Measurements from ENCODE around the gene RPIA.

The RPIA gene

GRCh38 chr2:88733155-88733902 is 41.9 kb downstream of the RPIA start:
- H3K27me3 Mint-ChIP-seq: no peaks in the 10 kb centered on the region
- DNase-seq: no peak
- H3K4me3 Mint-ChIP-seq: no peak overlapping the region
- peaks cover 18% of the 10 kb centered on the region for H3K36me3 Mint-ChIP-seq
- CTCF ChIA-PET: no interaction called here
- H3K4me1 Mint-ChIP-seq: peaks cover 4% of the 10 kb centered on the region
- H3K9me3 Mint-ChIP-seq: no peaks in the 10 kb centered on the region
- peak overlapping the region; percentile 33 for H3K27ac Mint-ChIP-seq

DNA sequence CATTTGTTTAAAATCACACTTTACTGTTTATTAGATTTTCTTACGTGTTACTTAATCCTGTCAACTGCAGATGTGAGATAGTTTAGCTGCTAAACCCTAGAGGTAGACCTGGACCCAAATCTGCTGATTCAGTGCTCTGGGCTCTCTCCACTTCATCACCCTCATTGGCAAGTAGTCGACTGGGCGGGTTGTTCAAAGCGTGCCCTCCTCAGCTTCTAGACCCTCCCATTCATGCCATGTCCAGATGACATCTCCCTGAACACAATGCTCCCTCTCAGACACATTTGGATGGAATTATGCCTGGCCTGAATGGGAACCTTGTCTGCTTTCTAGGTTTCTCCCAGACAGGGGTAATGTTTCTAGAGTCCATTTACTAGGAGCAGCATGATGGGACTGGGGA is 43.7 kb downstream of the RPIA start:
- no peaks in the 10 kb centered on the region for H3K9me3 Mint-ChIP-seq
- no peaks in the 10 kb centered on the region for H3K27me3 Mint-ChIP-seq
- no peak overlapping the region for H3K27ac Mint-ChIP-seq
- no peak overlapping the region for H3K4me3 Mint-ChIP-seq
- no peak for DNase-seq
- H3K36me3 Mint-ChIP-seq: peaks cover 15% of the 10 kb centered on the region
- CTCF ChIA-PET: interaction anchor here (0.7 kb wide), 2 partner anchors 10 to 62 kb away, joined by 3 to 4 read pairs; no protein-coding TSS in a partner anchor
- H3K4me1 Mint-ChIP-seq: peaks cover under 1% of the 10 kb centered on the region

DNA sequence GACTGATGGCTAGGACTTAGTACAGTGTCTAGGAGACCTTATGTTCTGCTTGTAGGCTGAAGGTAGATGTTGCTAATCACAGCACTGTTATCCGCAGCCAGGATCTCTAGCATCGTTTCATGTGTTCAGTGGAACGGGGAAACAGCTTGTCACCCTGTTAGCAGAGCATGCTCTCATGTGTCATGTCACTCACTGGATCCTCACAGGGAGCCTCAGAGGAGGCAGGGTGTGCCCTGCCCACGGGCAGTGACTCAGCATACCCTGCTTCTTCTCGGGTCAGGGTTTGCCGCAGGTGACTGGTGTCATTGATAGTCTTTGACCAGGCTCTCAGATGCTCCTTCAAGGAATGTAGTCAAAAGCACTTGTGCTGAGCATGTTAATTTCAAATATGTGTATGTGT is 44.4 kb downstream of the RPIA start:
- CTCF ChIA-PET: interaction anchor here (0.7 kb wide), 1 partner anchor 11 kb away, joined by 4 read pairs; no protein-coding TSS in a partner anchor

GRCh38 chr2:88736437-88736836 is 45.0 kb downstream of the RPIA start:
- Mint-ChIP-seq H3K4me3 (no peak overlapping the region), H3K27ac (no peak overlapping the region), H3K27me3 (no peaks in the 10 kb centered on the region), H3K4me1 (peaks cover 5% of the 10 kb centered on the region), H3K36me3 (peaks cover 24% of the 10 kb centered on the region), H3K9me3 (no peaks in the 10 kb centered on the region)
- CTCF ChIA-PET: interaction anchor here (1.4 kb wide), 1 partner anchor 144 kb away, joined by 3 read pairs; no protein-coding TSS in a partner anchor
- no peak for DNase-seq

More for the DNA sequence above, 44.4 kb downstream of the RPIA start:
- DNase-seq: no peak
- no peaks in the 10 kb centered on the region for H3K9me3 Mint-ChIP-seq
- H3K27ac Mint-ChIP-seq: no peak overlapping the region
- H3K4me1 Mint-ChIP-seq: peaks cover 5% of the 10 kb centered on the region
- peaks cover 19% of the 10 kb centered on the region for H3K36me3 Mint-ChIP-seq
- H3K27me3 Mint-ChIP-seq: no peaks in the 10 kb centered on the region
- H3K4me3 Mint-ChIP-seq: no peak overlapping the region

GRCh38 chr2:88737385-88737784 is 45.9 kb downstream of the RPIA start:
- CTCF ChIA-PET: interaction anchor here (1.4 kb wide), 1 partner anchor 143 kb away, joined by 3 read pairs; no protein-coding TSS in a partner anchor
- Mint-ChIP-seq H3K36me3 (peaks cover 34% of the 10 kb centered on the region), H3K27me3 (no peaks in the 10 kb centered on the region), H3K27ac (no peak overlapping the region), H3K4me1 (peaks cover 5% of the 10 kb centered on the region), H3K4me3 (no peak overlapping the region), H3K9me3 (peaks cover 1% of the 10 kb centered on the region)
- no peak for DNase-seq

DNA sequence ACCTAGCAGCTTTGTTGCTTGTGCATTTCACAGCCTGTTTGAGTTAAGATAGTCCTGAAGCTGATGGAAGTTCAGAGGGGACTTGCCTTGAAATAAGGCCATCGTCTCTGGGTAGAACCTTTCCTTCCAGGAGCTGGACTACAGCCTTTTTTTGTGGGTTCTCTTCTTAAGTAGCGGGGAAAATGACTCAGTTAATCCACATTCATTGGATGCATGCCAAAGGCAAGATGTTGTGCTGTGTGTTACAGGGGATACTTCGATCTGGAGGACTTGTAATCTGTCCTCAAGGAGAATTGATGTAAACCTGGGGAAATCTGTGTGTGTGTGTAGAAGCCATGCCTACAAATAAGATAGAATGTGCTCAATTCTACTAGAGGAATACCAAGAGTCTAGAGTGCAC is 46.8 kb downstream of the RPIA start:
- no peak overlapping the region for H3K4me3 Mint-ChIP-seq
- H3K36me3 Mint-ChIP-seq: peaks cover 39% of the 10 kb centered on the region
- no peak overlapping the region for H3K27ac Mint-ChIP-seq
- no peak for DNase-seq
- H3K9me3 Mint-ChIP-seq: peaks cover 7% of the 10 kb centered on the region
- H3K27me3 Mint-ChIP-seq: no peaks in the 10 kb centered on the region
- H3K4me1 Mint-ChIP-seq: peaks cover 6% of the 10 kb centered on the region
- CTCF ChIA-PET: no interaction called here

- Mint-ChIP-seq H3K36me3 (peaks cover 54% of the 10 kb centered on the region), H3K27me3 (no peaks in the 10 kb centered on the region), H3K4me3 (no peak overlapping the region), H3K4me1 (peaks cover 21% of the 10 kb centered on the region), H3K27ac (no peak overlapping the region), H3K9me3 (peaks cover 23% of the 10 kb centered on the region)
- CTCF ChIA-PET: interaction anchor here (0.9 to 1.7 kb wide), 8 partner anchors 12 to 201 kb away, joined by 3 to 9 read pairs (median 3); no protein-coding TSS in a partner anchor
- DNase-seq: peak; percentile 81
These were observed 48.6 kb downstream of the RPIA start for GRCh38 chr2:88739985-88740600.

DNA sequence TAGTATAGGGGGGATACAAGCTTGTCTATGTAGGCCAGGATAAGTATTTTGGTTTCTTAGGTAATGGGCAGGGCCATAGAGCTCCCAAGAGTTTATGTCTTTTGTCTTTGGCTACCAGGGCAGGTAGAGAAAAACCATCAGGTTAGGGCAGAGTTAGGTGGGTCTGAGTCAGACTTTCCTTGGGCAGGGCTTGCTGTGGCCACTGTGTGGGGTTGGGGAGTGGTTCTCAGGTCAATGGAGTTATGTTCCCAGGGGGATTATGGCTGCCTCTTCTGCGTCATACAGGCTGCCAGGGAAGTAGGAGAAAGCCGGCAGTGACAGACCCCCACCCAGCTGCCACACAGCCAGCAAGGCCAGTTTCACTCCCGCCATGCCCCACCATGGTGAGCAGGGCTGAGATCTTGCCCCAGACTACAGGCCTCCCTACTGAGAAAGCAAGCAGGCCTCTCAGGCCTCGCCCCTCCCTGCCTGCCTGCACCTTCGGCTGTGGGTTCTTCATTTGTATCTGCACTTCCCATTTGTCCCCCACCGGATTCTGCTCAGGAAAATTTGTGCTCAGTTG is 55.5 kb downstream of the RPIA start:
- Mint-ChIP-seq H3K4me3 (no peak overlapping the region), H3K4me1 (peaks cover 50% of the 10 kb centered on the region), H3K27me3 (no peaks in the 10 kb centered on the region), H3K27ac (peak overlapping the region; percentile 12), H3K36me3 (peaks cover 81% of the 10 kb centered on the region), H3K9me3 (peaks cover 42% of the 10 kb centered on the region)
- DNase-seq: no peak
- CTCF ChIA-PET: no interaction called here

DNA sequence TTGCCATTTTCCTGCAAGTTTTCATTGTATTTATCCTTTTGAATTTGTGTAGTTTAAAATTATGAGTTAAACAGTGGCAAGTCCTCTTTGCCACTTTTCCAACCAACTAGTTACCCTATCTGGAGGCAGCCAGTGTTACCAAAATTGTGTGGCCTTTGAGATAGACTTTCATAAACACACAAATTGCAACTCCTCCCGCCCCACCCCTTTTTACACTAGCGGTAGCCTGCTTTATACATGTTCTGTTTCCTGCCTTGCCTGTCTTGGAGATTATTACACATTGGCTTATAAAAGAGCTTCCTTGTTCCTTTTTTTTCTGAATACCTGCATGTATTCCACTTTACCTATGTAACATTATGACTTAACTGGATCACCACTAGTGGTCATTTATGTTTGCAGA is 56.5 kb downstream of the RPIA start:
- Mint-ChIP-seq H3K4me1 (peaks cover 60% of the 10 kb centered on the region), H3K36me3 (peaks cover 80% of the 10 kb centered on the region), H3K4me3 (no peak overlapping the region), H3K9me3 (peaks cover 37% of the 10 kb centered on the region), H3K27me3 (no peaks in the 10 kb centered on the region), H3K27ac (peak overlapping the region; percentile 35)
- CTCF ChIA-PET: interaction anchor here (1.5 kb wide), 1 partner anchor 84 kb away, joined by 4 read pairs; no protein-coding TSS in a partner anchor
- no peak for DNase-seq

DNA sequence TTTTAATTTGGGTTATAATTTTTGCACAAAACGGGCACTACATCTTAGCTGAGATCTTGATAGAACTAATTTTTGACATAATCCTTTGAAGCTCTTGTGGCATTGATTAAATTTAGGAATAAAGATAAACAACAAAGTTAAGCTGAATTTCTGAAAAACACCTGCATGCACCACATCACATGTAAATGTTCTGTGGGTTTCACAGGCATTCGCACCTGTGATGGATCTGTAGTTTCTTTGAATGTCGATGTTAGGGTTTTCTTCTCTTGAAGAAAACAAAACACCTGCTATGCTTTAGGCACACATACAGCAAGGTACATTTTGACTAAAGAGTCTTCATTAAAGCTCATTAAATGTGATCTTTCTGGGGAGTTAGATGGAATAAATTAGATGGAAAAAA is 60.3 kb downstream of the RPIA start:
- DNase-seq: peak; percentile 35
- no peaks in the 10 kb centered on the region for H3K27me3 Mint-ChIP-seq
- CTCF ChIA-PET: interaction anchor here (1.3 to 1.6 kb wide), 2 partner anchors 12 to 60 kb away, joined by 4 to 9 read pairs; no protein-coding TSS in a partner anchor
- peaks cover 69% of the 10 kb centered on the region for H3K36me3 Mint-ChIP-seq
- H3K4me1 Mint-ChIP-seq: peaks cover 66% of the 10 kb centered on the region
- peak overlapping the region; percentile 79 for H3K27ac Mint-ChIP-seq
- H3K4me3 Mint-ChIP-seq: no peak overlapping the region
- peaks cover 6% of the 10 kb centered on the region for H3K9me3 Mint-ChIP-seq

GRCh38 chr2:88753833-88754584 is 62.5 kb downstream of the RPIA start:
- Mint-ChIP-seq H3K9me3 (peaks cover 20% of the 10 kb centered on the region), H3K4me1 (peaks cover 50% of the 10 kb centered on the region), H3K27ac (peak overlapping the region; percentile 91), H3K27me3 (no peaks in the 10 kb centered on the region), H3K36me3 (peaks cover 66% of the 10 kb centered on the region), H3K4me3 (no peak overlapping the region)
- DNase-seq: peak; percentile 60
- CTCF ChIA-PET: interaction anchor here (1.0 to 1.3 kb wide), 3 partner anchors 62 to 126 kb away, joined by 3 to 4 read pairs (median 3); no protein-coding TSS in a partner anchor

DNA sequence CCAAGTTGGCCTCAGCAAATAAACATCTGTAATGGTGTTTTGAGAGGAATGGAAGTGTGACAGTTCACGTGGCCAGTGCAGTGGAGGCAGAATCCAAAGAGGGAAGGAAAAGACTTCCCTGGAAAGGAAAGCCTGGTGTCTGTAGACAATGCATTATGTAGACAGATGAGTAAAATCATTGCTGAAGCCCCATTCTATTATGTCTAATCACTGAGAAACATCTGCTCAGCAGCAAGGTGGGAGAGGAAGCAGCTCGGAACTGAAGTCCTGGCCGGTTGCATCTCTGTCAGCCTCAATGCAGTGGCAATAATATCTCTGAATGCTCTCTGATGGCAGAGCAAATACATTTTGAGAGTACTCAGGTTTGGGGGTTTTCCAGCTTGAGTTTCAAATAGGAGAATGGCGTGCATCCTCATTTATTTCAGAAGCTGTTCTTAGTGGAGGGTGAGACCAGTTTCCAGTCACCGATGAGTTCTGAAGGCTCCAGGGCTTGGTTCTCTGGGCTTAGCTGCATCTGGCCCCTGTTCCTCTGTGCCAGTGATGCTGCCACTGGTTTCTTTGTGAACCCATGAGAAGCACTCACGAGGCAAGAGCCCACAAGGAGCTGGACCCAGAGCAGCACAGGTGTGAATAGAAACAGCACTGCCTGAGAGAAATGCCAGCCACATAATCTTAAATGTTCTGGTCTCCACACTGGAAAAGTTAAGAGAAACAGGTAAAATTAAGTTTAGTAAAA is 63.3 kb downstream of the RPIA start:
- Mint-ChIP-seq H3K4me3 (no peak overlapping the region), H3K27me3 (no peaks in the 10 kb centered on the region), H3K4me1 (peaks cover 47% of the 10 kb centered on the region), H3K9me3 (peaks cover 21% of the 10 kb centered on the region), H3K36me3 (peaks cover 63% of the 10 kb centered on the region), H3K27ac (peak overlapping the region; percentile 91)
- no peak for DNase-seq
- CTCF ChIA-PET: interaction anchor here (1.0 to 1.3 kb wide), 4 partner anchors 14 to 125 kb away, joined by 3 to 4 read pairs (median 3); no protein-coding TSS in a partner anchor

GRCh38 chr2:88755836-88756235 is 64.4 kb downstream of the RPIA start:
- Mint-ChIP-seq H3K9me3 (peaks cover 26% of the 10 kb centered on the region), H3K27ac (peak overlapping the region; percentile 62), H3K4me1 (peaks cover 47% of the 10 kb centered on the region)

More at GRCh38 chr2:88755836-88756235, 64.4 kb downstream of the RPIA start:
- CTCF ChIA-PET: no interaction called here
- peaks cover 62% of the 10 kb centered on the region for H3K36me3 Mint-ChIP-seq
- H3K4me3 Mint-ChIP-seq: no peak overlapping the region
- DNase-seq: no peak
- no peaks in the 10 kb centered on the region for H3K27me3 Mint-ChIP-seq
